Measurements from ENCODE around the gene UGT1A4.

UGT1A4 gene

DNA sequence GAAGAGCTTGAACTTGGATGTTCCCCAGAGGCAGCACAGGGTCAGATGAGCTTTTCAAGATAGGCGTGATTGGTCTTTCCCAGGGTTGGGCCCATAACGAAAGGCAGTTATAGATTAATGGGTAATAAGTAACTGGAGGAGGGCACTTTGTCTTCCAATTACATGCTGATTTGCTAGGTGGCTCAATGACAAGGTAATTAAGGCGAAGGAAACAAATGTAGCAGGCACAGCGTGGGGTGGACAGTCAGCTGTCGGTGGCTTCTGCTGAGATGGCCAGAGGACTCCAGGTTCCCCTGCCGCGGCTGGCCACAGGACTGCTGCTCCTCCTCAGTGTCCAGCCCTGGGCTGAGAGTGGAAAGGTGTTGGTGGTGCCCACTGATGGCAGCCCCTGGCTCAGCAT is at the start of gene UGT1A4:
TSS of gene UGT1A4 (plus strand) at position 185 of the 400 bp plus-strand sequence. CDS start at position 270, 85 bp downstream.
- no peak for DNase-seq (ENCODE audit: low spot score)

DNA sequence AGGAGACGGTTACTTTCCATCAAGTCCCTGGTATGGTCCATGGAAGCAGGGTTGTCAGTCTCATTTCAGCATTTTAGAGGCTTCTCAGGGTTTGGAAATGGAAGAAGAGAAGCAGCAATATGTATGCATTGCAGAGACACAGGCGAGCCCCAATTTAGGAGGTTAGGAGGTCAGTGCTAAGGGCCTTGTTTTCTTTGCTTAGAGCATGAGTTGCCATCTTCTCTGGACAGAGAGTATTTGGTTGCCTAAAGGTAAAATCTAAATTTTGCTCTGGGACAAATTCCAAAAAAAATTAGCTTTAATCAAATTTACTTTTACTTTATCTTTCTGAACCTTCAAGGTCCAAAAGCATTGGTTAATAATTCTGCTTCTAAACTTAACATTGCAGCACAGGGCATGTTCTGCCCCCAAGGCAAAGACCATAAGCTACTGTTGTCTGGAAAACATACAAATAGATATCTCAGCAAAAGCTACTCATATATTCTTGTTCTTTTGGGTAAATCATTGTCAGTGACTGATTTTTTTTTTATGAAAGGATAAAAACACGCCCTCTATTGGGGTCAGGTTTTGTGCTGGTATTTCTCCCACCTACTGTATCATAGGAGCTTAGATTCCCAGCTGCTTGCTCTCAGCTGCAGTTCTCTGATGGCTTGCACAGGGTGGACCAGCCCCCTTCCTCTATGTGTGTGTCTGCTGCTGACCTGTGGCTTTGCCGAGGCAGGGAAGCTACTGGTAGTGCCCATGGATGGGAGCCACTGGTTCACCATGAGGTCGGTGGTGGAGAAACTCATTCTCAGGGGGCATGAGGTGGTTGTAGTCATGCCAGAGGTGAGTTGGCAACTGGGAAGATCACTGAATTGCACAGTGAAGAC is 47.0 kb upstream of the UGT1A4 start, which contains the start of gene UGT1A9:
TSS of gene UGT1A9 (plus strand) at position 609 of the 872 bp plus-strand sequence. CDS start at position 646, 37 bp downstream.
- no peak for DNase-seq (ENCODE audit: low spot score)

DNA sequence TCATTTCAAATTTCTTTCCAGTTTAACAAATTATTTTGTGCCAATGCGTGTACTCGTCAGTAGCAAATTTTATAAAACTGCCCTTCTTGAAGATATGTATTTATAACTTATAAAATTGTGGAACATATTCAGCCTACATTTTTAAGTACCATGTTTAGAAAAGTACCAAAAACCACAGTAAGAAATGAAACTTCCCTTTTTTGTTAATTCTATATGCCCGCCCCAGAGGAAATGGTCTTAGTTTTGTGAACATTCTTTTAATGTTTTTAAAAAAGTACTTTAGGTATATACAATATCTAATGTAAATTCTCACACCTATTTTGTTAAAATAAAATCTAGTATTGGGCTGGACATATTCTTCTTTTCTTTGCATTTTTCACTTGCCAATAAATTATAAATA is 45.6 kb upstream of the UGT1A4 start:
- DNase-seq (ENCODE audit: low spot score), result no peak

DNA sequence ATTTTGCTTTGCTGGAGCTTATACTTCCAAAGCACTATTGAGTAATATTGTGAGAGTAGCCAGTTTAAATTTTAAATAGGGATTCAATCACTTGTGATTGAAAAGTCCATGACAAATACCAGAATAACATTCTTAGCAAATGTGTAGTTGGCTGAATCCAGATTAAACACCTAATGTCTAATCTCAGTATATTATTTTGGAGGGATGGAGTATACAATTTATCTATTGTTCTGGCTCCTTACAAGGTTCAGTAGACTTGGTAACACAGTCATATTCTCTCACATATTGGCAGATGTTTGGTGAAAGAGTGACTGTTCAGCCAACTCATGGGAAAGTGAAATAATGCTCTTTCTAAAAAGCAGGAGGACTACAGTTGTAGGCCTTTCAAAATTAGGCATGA is 44.6 kb upstream of the UGT1A4 start:
- DNase-seq (ENCODE audit: low spot score), result no peak

DNA sequence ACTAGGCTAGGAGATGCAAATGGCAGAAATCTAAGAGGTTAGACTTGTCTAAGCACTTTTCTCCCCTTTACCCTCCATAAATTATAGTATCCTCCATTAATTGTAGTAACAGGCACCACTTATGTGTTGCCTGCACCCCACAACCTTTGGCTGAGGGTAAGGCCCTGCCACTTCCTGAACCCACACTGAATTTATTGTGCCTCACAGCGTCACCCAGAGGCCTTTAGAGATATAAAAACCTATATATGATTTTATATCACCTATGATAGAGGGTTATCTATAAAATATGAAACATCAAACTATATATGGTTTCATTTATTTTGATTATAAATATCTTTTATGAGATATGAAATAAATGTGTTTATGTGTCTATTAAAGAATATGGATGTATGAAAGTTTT is 44.2 kb upstream of the UGT1A4 start:
- no peak for DNase-seq (ENCODE audit: low spot score)

DNA sequence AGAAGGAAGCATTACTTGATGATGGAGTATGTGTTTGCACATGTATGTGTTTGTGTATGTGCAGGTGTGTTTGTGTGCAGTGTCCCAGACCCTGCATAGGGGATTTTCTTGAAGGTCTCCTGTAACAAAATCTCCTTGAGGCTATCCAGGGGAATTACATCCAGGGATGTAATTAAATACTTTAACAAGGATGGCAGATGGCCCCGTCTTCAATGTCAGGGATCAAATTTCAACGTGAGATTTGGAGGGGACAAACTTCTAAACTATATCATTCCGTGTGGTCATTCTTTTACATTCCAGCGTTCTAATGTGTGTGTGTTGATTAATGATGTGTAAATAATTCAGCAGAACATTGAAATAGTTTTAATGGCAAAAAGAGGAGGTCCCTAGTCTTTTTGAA is 43.5 kb upstream of the UGT1A4 start:
- no peak for DNase-seq (ENCODE audit: low spot score)

DNA sequence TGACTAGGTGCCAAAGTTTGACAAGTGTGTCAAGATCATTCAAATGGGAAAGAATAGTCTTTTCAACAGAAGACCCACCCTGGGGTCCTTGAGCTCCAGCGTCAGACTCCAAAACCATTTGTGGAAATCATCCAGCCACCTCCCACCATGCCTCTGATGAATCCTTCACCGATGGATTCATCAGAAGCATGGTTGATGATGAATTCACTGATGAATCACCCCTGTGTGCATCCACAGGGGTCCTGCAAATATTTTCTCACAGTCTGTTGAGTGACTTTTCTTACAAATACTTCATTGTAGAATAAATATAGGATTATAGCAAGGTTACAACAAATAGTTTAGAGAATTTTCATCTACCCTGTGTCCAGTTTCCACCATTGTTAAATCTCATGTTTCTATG is 42.5 kb upstream of the UGT1A4 start:
- DNase-seq (ENCODE audit: low spot score), result no peak

DNA sequence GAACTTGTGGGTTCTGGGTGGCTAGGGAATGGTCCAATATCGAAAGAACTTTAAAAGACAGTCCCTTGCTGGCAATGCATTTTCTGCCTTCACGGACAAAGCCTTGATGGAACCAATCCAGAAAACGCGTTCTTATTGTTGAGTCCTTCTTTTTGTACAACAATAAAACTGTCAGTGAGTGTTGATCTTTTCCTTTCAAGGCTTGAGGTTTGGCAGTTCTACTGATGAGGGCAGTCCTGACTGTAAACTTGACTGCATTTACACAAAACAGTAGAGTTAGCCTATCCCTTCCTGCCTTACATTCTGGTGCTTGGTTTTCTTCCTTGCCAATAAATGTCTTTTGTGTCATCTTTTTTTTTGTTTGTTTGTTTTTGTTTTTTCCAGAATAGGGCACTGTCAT is 39.3 kb upstream of the UGT1A4 start:
- DNase-seq (ENCODE audit: low spot score), result no peak

DNA sequence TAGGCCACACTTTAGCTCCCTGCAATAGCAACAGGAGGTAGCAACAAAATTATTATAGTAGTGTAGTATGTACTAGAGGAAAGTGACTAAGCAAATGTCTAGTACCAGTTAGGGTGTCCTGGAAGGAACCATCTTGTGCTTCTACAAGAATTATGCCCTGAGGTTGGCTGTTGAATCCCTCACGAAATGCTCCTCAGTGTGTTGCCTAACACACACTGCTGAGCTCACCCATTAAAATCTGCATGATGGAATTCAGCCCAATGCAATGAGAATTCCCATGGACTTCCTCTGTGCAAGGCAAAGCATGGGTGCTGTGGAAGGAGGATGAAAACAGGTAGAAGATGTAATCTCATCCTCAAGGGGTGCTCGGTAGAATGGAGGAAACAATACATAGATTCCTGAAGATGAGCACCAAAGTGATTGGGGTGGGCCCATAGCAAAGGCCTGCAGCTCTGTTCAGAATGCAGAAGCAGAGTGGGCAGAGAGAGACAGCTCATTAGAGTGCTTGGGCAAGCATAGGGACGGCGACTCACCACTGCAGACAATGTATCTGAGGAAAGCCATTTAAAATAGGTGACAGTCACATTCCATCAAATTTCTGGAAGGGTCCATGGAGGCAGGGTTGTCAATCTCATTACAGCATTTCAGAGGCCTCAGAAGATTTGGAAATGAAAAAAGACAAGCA is 38.0 kb upstream of the UGT1A4 start:
- DNase-seq (ENCODE audit: low spot score), result no peak

DNA sequence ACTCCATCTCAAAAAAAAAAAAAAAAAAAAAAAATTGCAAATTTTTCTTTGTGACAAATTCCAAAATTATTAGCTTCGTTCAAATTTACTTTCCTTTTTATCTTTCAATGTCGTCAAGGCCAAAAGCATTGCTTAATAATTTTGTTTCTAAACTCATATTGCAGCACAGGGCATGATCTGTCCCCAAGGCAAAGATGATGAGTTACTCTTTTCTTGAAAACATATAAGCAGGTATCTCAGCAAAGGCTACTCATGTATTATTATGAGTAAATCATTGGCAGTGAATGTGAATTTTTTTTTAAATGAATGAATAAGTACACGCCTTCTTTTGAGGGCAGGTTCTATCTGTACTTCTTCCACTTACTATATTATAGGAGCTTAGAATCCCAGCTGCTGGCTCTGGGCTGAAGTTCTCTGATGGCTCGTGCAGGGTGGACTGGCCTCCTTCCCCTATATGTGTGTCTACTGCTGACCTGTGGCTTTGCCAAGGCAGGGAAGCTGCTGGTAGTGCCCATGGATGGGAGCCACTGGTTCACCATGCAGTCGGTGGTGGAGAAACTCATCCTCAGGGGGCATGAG is 36.9 kb upstream of the UGT1A4 start, which contains the start of gene UGT1A7:
TSS of gene UGT1A7 (plus strand) at position 381 of the 579 bp plus-strand sequence. CDS start at position 418, 37 bp downstream.
- DNase-seq (ENCODE audit: low spot score), result no peak

DNA sequence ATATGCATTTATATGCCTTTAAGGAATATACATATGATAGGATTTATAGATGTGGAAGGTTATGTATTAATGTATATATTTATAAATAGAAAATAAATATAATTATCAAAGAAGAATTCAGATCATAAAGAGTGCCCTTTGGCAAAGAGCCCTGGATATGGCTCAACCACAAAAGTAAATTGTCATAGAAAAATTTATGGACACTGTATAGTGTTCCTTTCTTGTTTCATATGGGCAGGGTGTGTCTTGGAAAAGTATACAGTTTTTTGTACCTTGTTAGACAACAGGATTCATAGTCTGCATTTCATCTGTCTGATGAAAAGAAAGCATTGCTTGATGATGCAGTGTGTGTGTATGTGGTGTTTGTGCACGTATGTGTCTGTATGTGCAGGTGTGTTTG is 33.9 kb upstream of the UGT1A4 start:
- no peak for DNase-seq (ENCODE audit: low spot score)

DNA sequence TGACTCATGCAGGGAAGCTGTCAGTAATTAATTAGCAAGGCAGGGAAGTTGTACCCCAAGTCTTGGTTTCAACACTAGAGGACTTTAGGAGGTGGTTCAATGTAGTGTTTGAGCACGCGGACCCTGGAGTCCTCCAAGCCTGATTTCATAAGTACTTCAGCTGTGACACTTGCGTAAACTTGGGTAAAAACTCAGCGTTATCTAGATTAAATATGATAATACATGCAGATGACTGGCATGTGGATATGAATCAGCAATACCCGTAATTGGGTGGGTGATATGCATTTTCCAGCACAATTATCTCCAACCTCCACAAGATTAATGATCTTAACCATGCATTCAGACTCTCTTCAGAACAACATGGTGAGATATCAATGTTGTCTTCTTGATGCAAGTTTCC is 31.6 kb upstream of the UGT1A4 start:
- no peak for DNase-seq (ENCODE audit: low spot score)

DNA sequence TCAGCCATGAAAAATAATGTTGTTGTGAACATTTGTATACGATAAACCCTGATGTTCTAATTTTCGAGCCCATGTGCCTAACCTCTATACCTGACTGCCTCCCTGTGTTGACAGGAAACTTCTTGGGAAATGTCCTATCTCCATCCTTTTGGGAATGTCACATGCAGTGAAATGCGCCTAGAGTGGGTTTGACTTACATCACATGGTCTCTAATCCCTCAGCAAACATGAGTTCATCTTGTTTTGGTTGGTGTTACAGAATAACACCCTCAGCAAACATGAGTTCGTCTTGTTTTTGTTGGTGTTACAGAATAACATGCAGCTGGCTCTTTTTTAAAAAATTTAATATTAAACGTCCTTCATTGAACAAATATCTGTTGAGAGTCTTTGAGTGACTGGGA is 30.2 kb upstream of the UGT1A4 start:
- DNase-seq (ENCODE audit: low spot score), result no peak

DNA sequence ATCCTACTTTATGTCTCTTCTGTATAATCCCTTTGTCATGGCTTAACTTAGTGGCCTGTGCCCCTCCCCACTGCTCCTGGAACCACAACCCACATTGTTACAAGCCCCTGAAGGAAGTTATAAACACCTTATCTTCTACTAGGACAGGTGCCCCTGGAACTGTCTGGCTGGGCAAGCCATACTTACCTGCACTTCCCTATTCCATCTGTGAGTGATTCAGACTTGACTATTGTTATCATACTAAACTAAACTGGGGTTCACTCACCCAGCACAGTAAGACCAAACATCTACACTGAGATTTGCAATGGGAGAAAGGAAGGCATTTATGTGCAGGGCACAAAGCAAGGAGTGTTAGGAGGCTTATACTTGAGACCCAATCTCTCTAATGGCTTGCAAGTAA is 29.5 kb upstream of the UGT1A4 start:
- no peak for DNase-seq (ENCODE audit: low spot score)

DNA sequence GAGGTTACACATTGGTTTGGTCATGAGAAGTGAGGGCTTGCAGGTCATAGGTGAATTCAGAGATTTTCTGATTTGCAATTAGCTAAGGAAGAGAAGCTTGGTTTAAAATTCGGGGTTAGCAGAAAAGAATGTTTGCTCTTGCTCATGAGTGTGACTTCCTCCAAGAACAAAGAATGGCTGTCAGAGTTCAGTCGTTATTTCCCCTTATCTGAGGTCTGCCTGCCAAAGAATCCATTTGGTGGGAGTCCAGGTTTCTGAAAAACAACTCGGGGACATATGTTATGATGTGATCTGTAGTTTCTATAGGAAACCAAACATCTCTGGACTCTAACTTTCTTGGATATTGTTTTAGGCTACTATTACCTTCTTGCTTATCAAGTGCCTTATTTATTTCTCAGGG is 29.0 kb upstream of the UGT1A4 start:
- no peak for DNase-seq (ENCODE audit: low spot score)

DNA sequence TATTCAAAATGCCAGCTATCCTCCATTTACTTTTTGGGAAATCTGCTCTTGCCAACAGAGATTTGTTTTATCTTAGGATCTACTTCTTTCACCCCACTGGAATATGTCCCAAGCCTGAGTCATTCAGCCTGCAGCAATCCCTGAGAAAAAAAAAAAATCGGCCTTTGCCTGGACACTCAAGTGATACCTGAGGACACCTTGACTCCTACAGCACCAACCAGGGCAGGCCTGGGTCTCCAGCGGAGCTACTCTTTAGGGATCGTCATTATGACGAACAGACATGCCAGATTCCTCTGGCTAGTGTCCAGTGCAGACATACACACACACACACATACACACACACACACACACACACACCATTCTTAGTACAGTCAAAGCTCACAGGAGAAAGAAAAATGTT is 28.1 kb upstream of the UGT1A4 start:
- no peak for DNase-seq (ENCODE audit: low spot score)

DNA sequence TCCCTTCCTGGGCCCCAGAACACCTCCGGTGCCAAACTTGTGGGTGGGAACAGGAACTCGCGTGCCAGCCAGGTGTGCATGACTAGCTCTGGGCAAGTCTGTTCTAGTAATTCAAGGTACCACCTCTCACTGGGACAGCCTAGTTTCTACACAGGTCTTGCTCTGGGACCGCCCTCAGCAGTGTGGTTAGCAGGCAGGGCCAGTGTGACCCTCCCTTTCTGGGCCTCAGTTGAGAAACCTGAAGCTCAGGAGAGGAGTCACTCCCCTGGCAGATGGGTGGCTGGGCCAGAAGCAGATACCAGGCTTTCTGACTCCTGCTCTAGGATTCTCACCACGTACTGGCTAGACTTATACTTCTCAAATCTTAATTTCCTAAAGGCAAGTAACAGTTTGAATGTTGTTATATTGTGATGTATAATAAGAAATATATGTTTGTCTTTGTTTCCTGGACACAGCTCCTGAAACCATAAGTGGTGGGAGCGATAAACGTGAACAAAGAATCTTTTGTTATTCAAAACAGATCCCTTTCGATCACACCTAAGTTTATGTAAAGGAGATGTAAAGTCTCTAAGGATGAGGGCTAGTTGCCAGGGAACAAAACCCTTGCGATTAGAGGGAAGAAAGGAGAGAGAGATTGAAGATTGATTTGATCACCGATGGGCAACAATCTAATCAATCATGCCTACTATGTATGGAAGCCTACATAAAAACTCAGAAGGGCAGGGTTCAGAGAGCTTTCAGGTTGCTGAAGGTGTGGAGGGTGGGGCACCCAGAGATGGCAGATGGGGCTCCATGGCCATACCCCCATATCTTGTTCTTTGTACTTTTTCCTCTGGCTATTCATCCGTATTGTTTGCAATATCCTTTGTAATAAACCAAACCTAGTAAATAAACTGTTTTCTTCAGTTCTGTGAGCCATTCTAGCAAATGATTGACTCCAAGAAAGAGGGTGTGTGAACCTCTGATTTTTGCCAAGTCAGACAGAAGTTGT is 26.8 kb upstream of the UGT1A4 start:
- DNase-seq (ENCODE audit: low spot score), result no peak

DNA sequence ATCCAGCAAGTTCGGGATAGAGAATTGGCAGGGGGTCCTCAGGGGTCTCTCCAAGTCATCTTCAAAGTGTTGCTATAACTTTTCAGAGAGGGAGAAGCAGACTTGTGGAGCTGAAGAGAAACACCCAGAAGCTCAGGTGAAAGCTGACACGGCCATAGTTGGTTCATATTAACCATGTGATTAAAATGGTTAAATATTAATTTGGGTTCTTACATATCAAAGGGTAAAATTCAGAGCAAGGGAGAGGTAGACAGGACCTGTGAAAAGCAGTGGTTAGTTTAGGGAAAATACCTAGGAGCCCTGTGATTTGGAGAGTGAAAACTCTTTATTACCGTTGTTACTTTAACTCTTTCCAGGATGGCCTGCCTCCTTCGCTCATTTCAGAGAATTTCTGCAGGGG is 25.9 kb upstream of the UGT1A4 start, which contains the start of gene UGT1A6:
TSS of gene UGT1A6 (plus strand) at position 243 of the 400 bp plus-strand sequence. CDS start at position 358, 115 bp downstream.
- no peak for DNase-seq (ENCODE audit: low spot score)

DNA sequence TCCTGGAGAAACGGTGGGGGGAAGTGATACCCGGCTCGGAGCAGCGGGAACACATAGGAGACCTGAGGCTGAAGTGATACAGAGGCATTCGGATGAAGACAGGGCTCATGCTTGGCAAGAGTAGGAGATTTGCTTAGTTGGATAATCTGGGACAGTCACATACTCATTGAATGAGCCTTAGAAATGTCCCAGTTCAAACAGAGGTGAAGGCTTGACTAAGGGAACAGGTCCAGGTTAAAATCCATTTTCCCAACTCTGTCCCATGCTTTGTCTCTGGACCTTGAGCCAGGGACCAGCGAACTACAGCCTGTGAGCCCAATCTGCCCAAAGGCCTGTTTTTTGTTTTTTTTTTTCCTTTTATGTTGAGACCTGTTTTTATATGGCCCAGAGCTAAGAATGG is 24.6 kb upstream of the UGT1A4 start:
- DNase-seq (ENCODE audit: low spot score), result no peak

DNA sequence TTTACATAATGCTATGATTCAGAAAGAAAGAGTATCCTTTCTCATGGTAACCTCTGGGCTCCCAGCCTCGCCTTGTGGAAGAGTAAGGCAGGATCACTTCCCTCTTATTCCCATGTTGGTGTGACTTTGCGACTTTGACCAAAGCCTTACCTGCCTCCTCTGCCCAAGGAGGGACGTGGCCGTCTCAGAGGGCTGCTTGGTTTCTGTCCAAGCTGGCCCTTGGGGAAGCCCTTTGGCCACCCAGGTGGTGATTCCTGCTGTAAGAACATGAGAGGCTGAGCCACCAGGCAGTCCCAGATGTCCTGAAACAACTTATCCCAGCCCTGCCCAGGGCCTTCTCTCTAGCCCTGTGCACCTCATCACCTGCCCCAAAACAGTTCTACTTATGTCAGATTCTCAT is 19.8 kb upstream of the UGT1A4 start:
- no peak for DNase-seq (ENCODE audit: low spot score)

DNA sequence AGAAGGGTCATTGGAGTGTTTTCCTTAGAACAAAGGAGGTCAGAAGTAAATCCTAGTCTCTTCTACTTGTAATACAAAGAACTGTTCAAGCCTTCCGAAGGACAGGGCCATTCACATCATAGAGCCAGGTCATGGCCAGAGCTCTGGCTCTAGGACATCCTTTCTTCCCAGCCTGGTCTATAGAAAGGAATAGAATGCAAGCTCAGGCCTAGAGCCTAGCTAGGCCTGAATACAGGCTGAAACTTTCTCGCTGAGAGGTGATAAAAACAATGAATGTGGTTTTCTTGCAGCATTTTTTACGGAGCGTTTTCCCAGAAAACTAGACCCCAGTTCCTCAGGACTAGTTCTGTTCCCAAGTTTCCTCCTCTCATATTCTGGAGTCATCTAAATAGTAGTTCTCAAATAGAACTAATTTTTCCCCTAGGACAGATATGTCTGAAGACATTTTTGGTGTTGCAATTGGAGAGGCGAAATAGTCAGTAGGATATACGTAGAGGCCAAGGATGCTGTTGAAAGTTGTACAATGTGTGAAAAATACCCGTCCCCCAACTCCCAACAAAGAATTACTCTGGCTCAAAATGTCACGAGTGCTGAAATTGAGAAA is 19.0 kb upstream of the UGT1A4 start:
- no peak for DNase-seq (ENCODE audit: low spot score)
